ENCODE data around the gene SMLR1. TPM values are rescaled to one million over a fixed set of nuclear protein-coding genes. Genes with fewer than 3 reads are reported as not detected.

Gene SMLR1
- total RNA-seq (2014; rRNA removed; shearing (Covaris generic)) (not detected in 2 replicates), polyA plus RNA-seq (2016; fragmentation: Nextera tagmentation; extraction: Ambion mirVana) (0.09 TPM in 1 of 2 replicates, not detected in the other)
- long read RNA-seq = 0 reads

DNA sequence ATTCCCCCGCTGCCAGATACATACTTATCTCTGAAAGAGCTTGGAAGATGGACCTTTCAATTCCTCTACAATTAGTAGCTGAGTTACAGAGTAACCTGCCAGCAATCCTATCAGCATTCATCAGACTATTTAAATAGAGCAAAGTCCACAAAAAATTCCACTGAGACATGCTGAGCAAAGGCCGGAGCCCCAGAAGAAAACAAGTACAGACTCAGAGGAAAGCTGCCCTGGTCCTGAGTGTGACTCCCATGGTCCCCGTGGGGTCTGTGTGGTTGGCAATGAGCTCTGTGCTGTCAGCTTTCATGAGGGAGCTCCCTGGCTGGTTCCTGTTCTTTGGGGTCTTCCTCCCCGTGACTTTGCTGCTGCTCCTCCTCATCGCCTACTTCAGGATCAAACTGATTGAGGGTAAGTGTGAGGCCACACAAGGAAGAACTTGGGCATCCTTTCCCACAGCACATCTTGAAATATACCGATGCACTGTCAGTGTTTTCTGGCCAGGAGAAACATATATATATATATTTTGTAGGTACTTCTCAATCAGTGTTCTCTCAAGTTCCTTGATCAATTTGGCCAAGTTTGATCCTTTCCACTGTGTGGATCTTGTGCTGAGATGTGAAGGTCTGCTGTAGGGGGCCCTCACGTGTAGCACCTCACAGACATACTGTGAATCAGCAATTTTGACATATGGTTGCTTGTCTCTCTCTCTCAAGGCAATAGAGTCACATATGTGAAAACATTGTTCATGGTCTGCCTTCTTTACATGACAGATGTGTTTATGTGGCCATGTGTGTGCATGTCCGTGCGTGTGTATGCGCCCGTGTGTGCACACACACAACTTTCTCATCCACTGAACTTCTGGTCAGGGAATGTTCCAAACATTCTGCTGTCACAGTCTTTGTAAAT is at the start of gene SMLR1:
SMLR1 (plus strand) TSS at position 160 of the 903 bp plus-strand sequence; CDS start at position 168, 8 bp downstream.
- H3K4me1 Mint-ChIP-seq = peaks cover 20% of the 10 kb centered on the region
- no peaks in the 10 kb centered on the region for H3K36me3 Mint-ChIP-seq (ENCODE audit: low read depth)
- Histone ChIP-seq H3F3A (replicated peaks; ENCODE audit: low read depth) (0 out of 2 replicates have a peak, but pooled peaks cover 3% of the 10 kb centered on the region), H3K4me1 (ENCODE audit: insufficient read depth) (peaks cover 12% of the 10 kb centered on the region), H3K4me2 (no peak within 1 kb of the TSS), H4K20me1 (replicated peaks; ENCODE audit: insufficient read depth) (no peaks in the 10 kb centered on the region), H3K27me3 (ENCODE audit: insufficient read depth) (no peaks in the 10 kb centered on the region), H3K36me3 (ENCODE audit: insufficient read depth) (no peaks in the 10 kb centered on the region; the same call in 1 of the 2 replicates), H3K27ac (ENCODE audit: low read depth) (no peak within 1 kb of the TSS), H2AFZ (no peak within 1 kb of the TSS), H3K9me2 (ENCODE audit: insufficient read depth) (peaks cover 42% of the 10 kb centered on the region), H3K79me2 (replicated peaks; ENCODE audit: insufficient read depth) (no peaks in the 10 kb centered on the region), H3K4me3 (no peak within 1 kb of the TSS)
- no peaks in the 10 kb centered on the region for H3K9me3 Mint-ChIP-seq
- TF ChIP-seq, protein P1, sequence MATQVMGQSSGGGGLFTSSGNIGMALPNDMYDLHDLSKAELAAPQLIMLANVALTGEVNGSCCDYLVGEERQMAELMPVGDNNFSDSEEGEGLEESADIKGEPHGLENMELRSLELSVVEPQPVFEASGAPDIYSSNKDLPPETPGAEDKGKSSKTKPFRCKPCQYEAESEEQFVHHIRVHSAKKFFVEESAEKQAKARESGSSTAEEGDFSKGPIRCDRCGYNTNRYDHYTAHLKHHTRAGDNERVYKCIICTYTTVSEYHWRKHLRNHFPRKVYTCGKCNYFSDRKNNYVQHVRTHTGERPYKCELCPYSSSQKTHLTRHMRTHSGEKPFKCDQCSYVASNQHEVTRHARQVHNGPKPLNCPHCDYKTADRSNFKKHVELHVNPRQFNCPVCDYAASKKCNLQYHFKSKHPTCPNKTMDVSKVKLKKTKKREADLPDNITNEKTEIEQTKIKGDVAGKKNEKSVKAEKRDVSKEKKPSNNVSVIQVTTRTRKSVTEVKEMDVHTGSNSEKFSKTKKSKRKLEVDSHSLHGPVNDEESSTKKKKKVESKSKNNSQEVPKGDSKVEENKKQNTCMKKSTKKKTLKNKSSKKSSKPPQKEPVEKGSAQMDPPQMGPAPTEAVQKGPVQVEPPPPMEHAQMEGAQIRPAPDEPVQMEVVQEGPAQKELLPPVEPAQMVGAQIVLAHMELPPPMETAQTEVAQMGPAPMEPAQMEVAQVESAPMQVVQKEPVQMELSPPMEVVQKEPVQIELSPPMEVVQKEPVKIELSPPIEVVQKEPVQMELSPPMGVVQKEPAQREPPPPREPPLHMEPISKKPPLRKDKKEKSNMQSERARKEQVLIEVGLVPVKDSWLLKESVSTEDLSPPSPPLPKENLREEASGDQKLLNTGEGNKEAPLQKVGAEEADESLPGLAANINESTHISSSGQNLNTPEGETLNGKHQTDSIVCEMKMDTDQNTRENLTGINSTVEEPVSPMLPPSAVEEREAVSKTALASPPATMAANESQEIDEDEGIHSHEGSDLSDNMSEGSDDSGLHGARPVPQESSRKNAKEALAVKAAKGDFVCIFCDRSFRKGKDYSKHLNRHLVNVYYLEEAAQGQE (IDR thresholded peaks at IDR 0.05; ENCODE audit: unreplicated experiment) = no peak
- TF ChIP-seq EZH2 (IDR thresholded peaks at IDR 0.05; ENCODE audit: low read depth, unreplicated experiment) (no peak), CREB1 (CRISPR knock-in tag; IDR thresholded peaks at IDR 0.05; ENCODE audit: low read depth) (no peak), POLR2AphosphoS5 (IDR thresholded peaks at IDR 0.05; ENCODE audit: low read depth) (no peak), ZNF331 (CRISPR knock-in tag; IDR thresholded peaks at IDR 0.05; ENCODE audit: low read depth) (no peak), ZNF114 (CRISPR knock-in tag; IDR thresholded peaks at IDR 0.05) (no peak), STAT1 (IDR thresholded peaks at IDR 0.05; ENCODE audit: unreplicated experiment) (no peak), JUNB (IDR thresholded peaks at IDR 0.05; ENCODE audit: unreplicated experiment) (no peak)
- TF ChIP-seq, protein P2, sequence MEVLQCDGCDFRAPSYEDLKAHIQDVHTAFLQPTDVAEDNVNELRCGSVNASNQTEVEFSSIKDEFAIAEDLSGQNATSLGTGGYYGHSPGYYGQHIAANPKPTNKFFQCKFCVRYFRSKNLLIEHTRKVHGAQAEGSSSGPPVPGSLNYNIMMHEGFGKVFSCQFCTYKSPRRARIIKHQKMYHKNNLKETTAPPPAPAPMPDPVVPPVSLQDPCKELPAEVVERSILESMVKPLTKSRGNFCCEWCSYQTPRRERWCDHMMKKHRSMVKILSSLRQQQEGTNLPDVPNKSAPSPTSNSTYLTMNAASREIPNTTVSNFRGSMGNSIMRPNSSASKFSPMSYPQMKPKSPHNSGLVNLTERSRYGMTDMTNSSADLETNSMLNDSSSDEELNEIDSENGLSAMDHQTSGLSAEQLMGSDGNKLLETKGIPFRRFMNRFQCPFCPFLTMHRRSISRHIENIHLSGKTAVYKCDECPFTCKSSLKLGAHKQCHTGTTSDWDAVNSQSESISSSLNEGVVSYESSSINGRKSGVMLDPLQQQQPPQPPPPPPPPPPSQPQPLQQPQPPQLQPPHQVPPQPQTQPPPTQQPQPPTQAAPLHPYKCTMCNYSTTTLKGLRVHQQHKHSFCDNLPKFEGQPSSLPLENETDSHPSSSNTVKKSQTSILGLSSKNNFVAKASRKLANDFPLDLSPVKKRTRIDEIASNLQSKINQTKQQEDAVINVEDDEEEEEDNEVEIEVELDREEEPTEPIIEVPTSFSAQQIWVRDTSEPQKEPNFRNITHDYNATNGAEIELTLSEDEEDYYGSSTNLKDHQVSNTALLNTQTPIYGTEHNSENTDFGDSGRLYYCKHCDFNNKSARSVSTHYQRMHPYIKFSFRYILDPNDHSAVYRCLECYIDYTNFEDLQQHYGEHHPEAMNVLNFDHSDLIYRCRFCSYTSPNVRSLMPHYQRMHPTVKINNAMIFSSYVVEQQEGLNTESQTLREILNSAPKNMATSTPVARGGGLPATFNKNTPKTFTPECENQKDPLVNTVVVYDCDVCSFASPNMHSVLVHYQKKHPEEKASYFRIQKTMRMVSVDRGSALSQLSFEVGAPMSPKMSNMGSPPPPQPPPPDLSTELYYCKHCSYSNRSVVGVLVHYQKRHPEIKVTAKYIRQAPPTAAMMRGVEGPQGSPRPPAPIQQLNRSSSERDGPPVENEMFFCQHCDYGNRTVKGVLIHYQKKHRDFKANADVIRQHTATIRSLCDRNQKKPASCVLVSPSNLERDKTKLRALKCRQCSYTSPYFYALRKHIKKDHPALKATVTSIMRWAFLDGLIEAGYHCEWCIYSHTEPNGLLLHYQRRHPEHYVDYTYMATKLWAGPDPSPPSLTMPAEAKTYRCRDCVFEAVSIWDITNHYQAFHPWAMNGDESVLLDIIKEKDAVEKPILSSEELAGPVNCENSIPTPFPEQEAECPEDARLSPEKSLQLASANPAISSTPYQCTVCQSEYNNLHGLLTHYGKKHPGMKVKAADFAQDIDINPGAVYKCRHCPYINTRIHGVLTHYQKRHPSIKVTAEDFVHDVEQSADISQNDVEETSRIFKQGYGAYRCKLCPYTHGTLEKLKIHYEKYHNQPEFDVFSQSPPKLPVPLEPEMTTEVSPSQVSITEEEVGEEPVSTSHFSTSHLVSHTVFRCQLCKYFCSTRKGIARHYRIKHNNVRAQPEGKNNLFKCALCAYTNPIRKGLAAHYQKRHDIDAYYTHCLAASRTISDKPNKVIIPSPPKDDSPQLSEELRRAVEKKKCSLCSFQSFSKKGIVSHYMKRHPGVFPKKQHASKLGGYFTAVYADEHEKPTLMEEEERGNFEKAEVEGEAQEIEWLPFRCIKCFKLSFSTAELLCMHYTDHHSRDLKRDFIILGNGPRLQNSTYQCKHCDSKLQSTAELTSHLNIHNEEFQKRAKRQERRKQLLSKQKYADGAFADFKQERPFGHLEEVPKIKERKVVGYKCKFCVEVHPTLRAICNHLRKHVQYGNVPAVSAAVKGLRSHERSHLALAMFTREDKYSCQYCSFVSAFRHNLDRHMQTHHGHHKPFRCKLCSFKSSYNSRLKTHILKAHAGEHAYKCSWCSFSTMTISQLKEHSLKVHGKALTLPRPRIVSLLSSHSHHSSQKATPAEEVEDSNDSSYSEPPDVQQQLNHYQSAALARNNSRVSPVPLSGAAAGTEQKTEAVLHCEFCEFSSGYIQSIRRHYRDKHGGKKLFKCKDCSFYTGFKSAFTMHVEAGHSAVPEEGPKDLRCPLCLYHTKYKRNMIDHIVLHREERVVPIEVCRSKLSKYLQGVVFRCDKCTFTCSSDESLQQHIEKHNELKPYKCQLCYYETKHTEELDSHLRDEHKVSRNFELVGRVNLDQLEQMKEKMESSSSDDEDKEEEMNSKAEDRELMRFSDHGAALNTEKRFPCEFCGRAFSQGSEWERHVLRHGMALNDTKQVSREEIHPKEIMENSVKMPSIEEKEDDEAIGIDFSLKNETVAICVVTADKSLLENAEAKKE (CRISPR knock-in tag; IDR thresholded peaks at IDR 0.05) = no peak
- TF ChIP-seq, protein P3, sequence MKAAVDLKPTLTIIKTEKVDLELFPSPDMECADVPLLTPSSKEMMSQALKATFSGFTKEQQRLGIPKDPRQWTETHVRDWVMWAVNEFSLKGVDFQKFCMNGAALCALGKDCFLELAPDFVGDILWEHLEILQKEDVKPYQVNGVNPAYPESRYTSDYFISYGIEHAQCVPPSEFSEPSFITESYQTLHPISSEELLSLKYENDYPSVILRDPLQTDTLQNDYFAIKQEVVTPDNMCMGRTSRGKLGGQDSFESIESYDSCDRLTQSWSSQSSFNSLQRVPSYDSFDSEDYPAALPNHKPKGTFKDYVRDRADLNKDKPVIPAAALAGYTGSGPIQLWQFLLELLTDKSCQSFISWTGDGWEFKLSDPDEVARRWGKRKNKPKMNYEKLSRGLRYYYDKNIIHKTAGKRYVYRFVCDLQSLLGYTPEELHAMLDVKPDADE (IDR thresholded peaks at IDR 0.05) = no peak
- TF ChIP-seq, protein P4, sequence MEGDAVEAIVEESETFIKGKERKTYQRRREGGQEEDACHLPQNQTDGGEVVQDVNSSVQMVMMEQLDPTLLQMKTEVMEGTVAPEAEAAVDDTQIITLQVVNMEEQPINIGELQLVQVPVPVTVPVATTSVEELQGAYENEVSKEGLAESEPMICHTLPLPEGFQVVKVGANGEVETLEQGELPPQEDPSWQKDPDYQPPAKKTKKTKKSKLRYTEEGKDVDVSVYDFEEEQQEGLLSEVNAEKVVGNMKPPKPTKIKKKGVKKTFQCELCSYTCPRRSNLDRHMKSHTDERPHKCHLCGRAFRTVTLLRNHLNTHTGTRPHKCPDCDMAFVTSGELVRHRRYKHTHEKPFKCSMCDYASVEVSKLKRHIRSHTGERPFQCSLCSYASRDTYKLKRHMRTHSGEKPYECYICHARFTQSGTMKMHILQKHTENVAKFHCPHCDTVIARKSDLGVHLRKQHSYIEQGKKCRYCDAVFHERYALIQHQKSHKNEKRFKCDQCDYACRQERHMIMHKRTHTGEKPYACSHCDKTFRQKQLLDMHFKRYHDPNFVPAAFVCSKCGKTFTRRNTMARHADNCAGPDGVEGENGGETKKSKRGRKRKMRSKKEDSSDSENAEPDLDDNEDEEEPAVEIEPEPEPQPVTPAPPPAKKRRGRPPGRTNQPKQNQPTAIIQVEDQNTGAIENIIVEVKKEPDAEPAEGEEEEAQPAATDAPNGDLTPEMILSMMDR (conservative IDR thresholded peaks at IDR 0.05; ENCODE audit: low read depth in 2 of 2) = no peak
- H3K27me3 Mint-ChIP-seq (ENCODE audit: insufficient read depth, low read depth, poor library complexity) = peaks cover 2% of the 10 kb centered on the region
- DNase-seq (ENCODE audit: low spot score) = no peak
- H3K4me3 Mint-ChIP-seq = no peak within 1 kb of the TSS
- no peak for ATAC-seq
- H3K27ac Mint-ChIP-seq = peak within 1 kb of the TSS; percentile 24; the same call in 1 of the 2 replicates
